ENCODE measurements around the gene TYMP.

GRCh38 chr22:50568626-50569025, 38.8 kb upstream of the TYMP start:
- no peak for TF ChIP-seq CTCF (IDR thresholded peaks at IDR 0.05; ENCODE audit: extremely low read depth in 1 of 2, insufficient read depth in 1 of 2, low read depth in 1 of 2, low read length in 2 of 2)
- no peak for TF ChIP-seq FOS (IDR thresholded peaks at IDR 0.05; ENCODE audit: borderline replicate concordance, insufficient read depth, low read length)
- TF ChIP-seq, protein P1, sequence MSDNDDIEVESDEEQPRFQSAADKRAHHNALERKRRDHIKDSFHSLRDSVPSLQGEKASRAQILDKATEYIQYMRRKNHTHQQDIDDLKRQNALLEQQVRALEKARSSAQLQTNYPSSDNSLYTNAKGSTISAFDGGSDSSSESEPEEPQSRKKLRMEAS (IDR thresholded peaks at IDR 0.05; ENCODE audit: insufficient read depth, insufficient read length): no peak
- no peak for TF ChIP-seq POLR2A (IDR thresholded peaks at IDR 0.05; ENCODE audit: low read depth, low read length)
- no peak for TF ChIP-seq EZH2 (IDR thresholded peaks at IDR 0.05; ENCODE audit: borderline replicate concordance, low read depth, low read length, severe bottlenecking)
- no peak for TF ChIP-seq POLR2AphosphoS5 (IDR thresholded peaks at IDR 0.05; ENCODE audit: insufficient read depth, low read depth, low read length)
- no peak for TF ChIP-seq JUN (IDR thresholded peaks at IDR 0.05; ENCODE audit: borderline replicate concordance, insufficient read depth, insufficient read length, low read depth)

Measured in endothelial cell of umbilical vein (primary cell).